WTC11 (cell line): ENCODE data around the gene BLVRA. TPM values are rescaled to one million over a fixed set of nuclear protein-coding genes. Genes with fewer than 3 reads are reported as not detected.

Source experiments
- ATAC-seq: fragments of 200-7000 bp; cut with Tn5 transposase; 2 replicates; pipeline ENCODE4 v1.10.0; 2021; ENCODE audit warnings: mild to moderate bottlenecking, moderate library complexity
- CTCF ChIA-PET: fragments of 300-600 bp; sonication (Branson Sonifier 250); formaldehyde crosslinking; loops from one replicate; lab custom pipeline; 2021; ENCODE audit warnings: antibody characterized with exemption; lab: Charles Lee
- POLR2A ChIA-PET: fragments of 350-600 bp; sonication (Branson Sonifier 250); formaldehyde crosslinking; loops from one replicate; lab custom pipeline; 2021; ENCODE audit warnings: antibody characterized with exemption; lab: Charles Lee
- DNase-seq: peaks from one replicate; pipeline ENCODE4 v3.0.0; 2021; ENCODE audit warnings: low spot score
- H3K27ac Mint-ChIP-seq: 2 replicates; pipeline ENCODE4 v1.8.0; 2021; ENCODE audit warnings: mixed read lengths
- H3K27me3 Mint-ChIP-seq: 2 replicates; pipeline ENCODE4 v1.8.0; 2021; ENCODE audit warnings: low read depth, mild to moderate bottlenecking, moderate library complexity, mixed read lengths
- H3K36me3 Mint-ChIP-seq: 2 replicates; pipeline ENCODE4 v1.8.0; 2021; ENCODE audit warnings: mixed read lengths
- H3K4me1 Mint-ChIP-seq: 2 replicates; pipeline ENCODE4 v1.8.0; 2022; ENCODE audit warnings: mixed read lengths
- H3K4me3 Mint-ChIP-seq: 2 replicates; pipeline ENCODE4 v1.8.0; 2021; ENCODE audit warnings: mild to moderate bottlenecking, moderate library complexity, mixed read lengths
- H3K9me3 Mint-ChIP-seq: 2 replicates; pipeline ENCODE4 v1.8.0; 2021; ENCODE audit warnings: mixed read lengths
- AFF4 ChIP-seq: sonication (generic); formaldehyde crosslinking; IDR thresholded peaks from 2 replicates; pipeline ENCODE4 v1.8.1; 2023; ENCODE audit warnings: mild to moderate bottlenecking, missing genetic modification reagents, borderline replicate concordance
- CTCF ChIP-seq: fragments of 200-600 bp; IDR thresholded peaks from 2 replicates; pipeline ENCODE4 v1.8.0; 2022; ENCODE audit warnings: antibody characterized with exemption
- E2F5 ChIP-seq: sonication (generic); formaldehyde crosslinking; IDR thresholded peaks from 2 replicates; pipeline ENCODE4 v1.8.1; 2022; ENCODE audit warnings: mild to moderate bottlenecking, moderate library complexity, missing genetic modification reagents
- ELF4 ChIP-seq: sonication (generic); formaldehyde crosslinking; IDR thresholded peaks from 2 replicates; pipeline ENCODE4 v1.8.1; 2022; ENCODE audit warnings: low read depth, mild to moderate bottlenecking, moderate library complexity, missing genetic modification reagents
- FOXJ3 ChIP-seq: sonication (generic); formaldehyde crosslinking; IDR thresholded peaks from 2 replicates; pipeline ENCODE4 v1.9.0; 2021; ENCODE audit warnings: missing genetic modification reagents, mild to moderate bottlenecking, borderline replicate concordance
- FOXK1 ChIP-seq: sonication (generic); formaldehyde crosslinking; IDR thresholded peaks from 2 replicates; pipeline ENCODE4 v1.8.0; 2022; ENCODE audit warnings: mild to moderate bottlenecking, moderate library complexity, missing genetic modification reagents
- JAZF1 ChIP-seq: fragments of 250-450 bp; sonication (Bioruptor Pico); IDR thresholded peaks from 2 replicates; pipeline ENCODE4 v1.9.0; 2021; ENCODE audit warnings: moderate library complexity, mild to moderate bottlenecking, inconsistent platforms
- MLX ChIP-seq: sonication (generic); formaldehyde crosslinking; IDR thresholded peaks from 2 replicates; pipeline ENCODE4 v1.8.1; 2023; ENCODE audit warnings: mild to moderate bottlenecking, missing genetic modification reagents, moderate library complexity
- PREB ChIP-seq: sonication (generic); formaldehyde crosslinking; IDR thresholded peaks from 2 replicates; pipeline ENCODE4 v1.8.1; 2022; ENCODE audit warnings: mild to moderate bottlenecking, missing genetic modification reagents, moderate library complexity, borderline replicate concordance
- TCF7 ChIP-seq: sonication (generic); formaldehyde crosslinking; IDR thresholded peaks from 2 replicates; pipeline ENCODE4 v1.8.0; 2022; ENCODE audit warnings: mild to moderate bottlenecking, low read depth, missing genetic modification reagents, moderate library complexity
- USF1 ChIP-seq: sonication (generic); formaldehyde crosslinking; IDR thresholded peaks from 2 replicates; pipeline ENCODE4 v1.8.0; 2022; ENCODE audit warnings: mild to moderate bottlenecking, missing genetic modification reagents
- ZBTB21 ChIP-seq: sonication (generic); formaldehyde crosslinking; IDR thresholded peaks from 2 replicates; pipeline ENCODE4 v1.8.1; 2023; ENCODE audit warnings: mild to moderate bottlenecking, missing genetic modification reagents, borderline replicate concordance
- ZNF219 ChIP-seq: sonication (generic); formaldehyde crosslinking; IDR thresholded peaks from 2 replicates; pipeline ENCODE4 v1.8.0; 2023; ENCODE audit warnings: missing genetic modification reagents, mild to moderate bottlenecking, borderline replicate concordance
- ZNF281 ChIP-seq: sonication (generic); formaldehyde crosslinking; IDR thresholded peaks from 2 replicates; pipeline ENCODE4 v1.8.0; 2023; ENCODE audit warnings: mild to moderate bottlenecking, missing genetic modification reagents
- total RNA-seq: library from RNA; stranded (reverse); gene quantifications from 3 replicates; pipeline ENCODE4 v1.2.3, GENCODE V29; 2021

Gene BLVRA
- total RNA-seq, 1 experiment from 2014 or later: 35.5 TPM

- TF ChIP-seq ZNF219 (CRISPR knock-in tag): no peak
- TF ChIP-seq FOXJ3 (CRISPR knock-in tag): no peak
- TF ChIP-seq JAZF1: no peak
- no peak for TF ChIP-seq PREB (CRISPR knock-in tag)
- no peak for TF ChIP-seq FOXK1 (CRISPR knock-in tag)
Observed at GRCh38 chr7:43838201-43838658, 79.8 kb downstream of the BLVRA start (continued).

GRCh38 chr7:43843296-43843695 lies 84.8 kb downstream of the BLVRA start:
- H3K9me3 Mint-ChIP-seq: no peaks in the 10 kb centered on the region
- POLR2A ChIA-PET: no interaction called here
- no peak for TF ChIP-seq AFF4
- no peak for TF ChIP-seq USF1 (CRISPR knock-in tag)
- no peak for TF ChIP-seq CTCF
- no peak for TF ChIP-seq MLX
- no peak for TF ChIP-seq TCF7
- no peak for TF ChIP-seq FOXJ3 (CRISPR knock-in tag)
- TF ChIP-seq ELF4 (CRISPR knock-in tag): no peak
- no peak for TF ChIP-seq ZNF281 (CRISPR knock-in tag)
- TF ChIP-seq E2F5: no peak
- TF ChIP-seq ZBTB21: no peak

More at GRCh38 chr7:43843296-43843695, 84.8 kb downstream of the BLVRA start:
- Mint-ChIP-seq H3K27ac (no peak overlapping the region), H3K4me1 (peaks cover 8% of the 10 kb centered on the region), H3K27me3 (no peaks in the 10 kb centered on the region), H3K36me3 (no peaks in the 10 kb centered on the region), H3K4me3 (no peak overlapping the region)
- CTCF ChIA-PET: interaction anchor here (1.0 to 1.8 kb wide), 4 partner anchors 11 to 387 kb away, joined by 3 to 6 read pairs (median 4); partner anchors contain the start of gene STK17A
- DNase-seq (no peak), ATAC-seq (no peak)
